Measurements from ENCODE around the gene CARNS1. TPM values are rescaled to one million over a fixed set of nuclear protein-coding genes. Genes with fewer than 3 reads are reported as not detected.

The CARNS1 gene
- total RNA-seq, 2 experiments from 2014 or later, result 9.9 to 10.0 TPM

DNA sequence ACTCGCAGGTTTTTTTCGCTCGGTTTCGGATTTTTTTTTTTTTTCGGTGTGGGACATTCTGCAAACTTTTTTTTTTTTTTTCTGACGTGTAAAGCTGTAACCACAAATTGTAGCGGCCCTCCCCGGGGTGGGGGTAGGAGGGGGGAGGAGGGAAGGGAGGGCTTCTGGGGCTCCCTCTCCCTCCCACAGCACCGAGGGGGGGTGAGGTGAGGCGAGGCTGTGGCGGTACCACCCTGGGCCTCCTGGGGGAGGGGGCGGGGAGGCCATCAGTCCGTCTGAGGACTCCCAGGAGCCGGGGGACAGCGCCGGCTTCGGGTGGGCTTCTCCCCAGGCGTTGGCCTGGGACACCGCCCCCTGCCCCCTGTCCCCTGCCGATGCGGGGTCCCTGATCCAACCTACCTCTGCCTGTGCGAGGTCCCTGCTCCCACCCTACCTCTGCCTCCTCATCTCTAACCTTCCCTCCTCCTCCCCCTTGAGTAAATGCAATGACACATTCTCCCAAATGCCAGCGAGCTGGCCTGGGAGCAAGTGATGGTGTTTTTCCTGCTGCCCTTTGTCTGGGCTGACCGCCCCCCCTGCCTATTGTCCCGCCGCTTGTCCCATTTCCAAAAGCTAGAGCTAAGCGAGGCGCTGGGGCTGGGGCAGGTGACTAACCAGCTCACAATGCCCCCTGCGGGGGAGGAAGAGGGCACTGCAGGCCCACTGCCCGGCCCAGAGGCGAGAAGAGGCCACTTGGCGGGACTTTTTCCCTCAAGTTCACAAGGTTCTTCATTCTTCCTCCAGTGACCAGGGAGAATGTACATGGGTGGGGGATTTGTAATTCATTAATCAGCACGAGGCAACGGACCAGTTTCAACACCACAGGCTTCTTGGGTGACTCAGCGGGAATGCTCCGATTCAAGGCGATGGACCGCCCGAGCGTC, 41.6 kb upstream of the CARNS1 start:
- peak; percentile 70 to 93 (median 76) for DNase-seq

GRCh38 chr11:67374571-67375281, 40.8 kb upstream of the CARNS1 start:
- Mint-ChIP-seq H3K27ac (peak overlapping the region; percentile 91), H3K4me1 (ENCODE audit: low read depth) (peaks cover 45% of the 10 kb centered on the region), H3K9me3 (no peaks in the 10 kb centered on the region), H3K4me3 (peak overlapping the region; percentile 91), H3K27me3 (peaks cover 42% of the 10 kb centered on the region), H3K36me3 (ENCODE audit: low read depth) (peaks cover 5% of the 10 kb centered on the region)
- Histone ChIP-seq H3K9me3 (ENCODE audit: control insufficient read depth in 1 of 2, insufficient read depth in 1 of 2, low read length in 2 of 2) (no peaks in the 10 kb centered on the region), H3K27me3 (ENCODE audit: control insufficient read depth in 1 of 2, insufficient read depth in 2 of 2, low read length in 2 of 2) (peaks cover 6 to 16% of the 10 kb centered on the region in 2 experiments), H3K4me3 (ENCODE audit: low read length) (no peak overlapping the region), H3K27ac (ENCODE audit: low read depth in 1 of 2, low read length in 2 of 2) (no peak overlapping the region), H3K4me1 (ENCODE audit: insufficient read depth, low read length) (peaks cover 54% of the 10 kb centered on the region), H3K36me3 (ENCODE audit: insufficient read depth, low read length) (no peaks in the 10 kb centered on the region)
- TF ChIP-seq, protein P1, sequence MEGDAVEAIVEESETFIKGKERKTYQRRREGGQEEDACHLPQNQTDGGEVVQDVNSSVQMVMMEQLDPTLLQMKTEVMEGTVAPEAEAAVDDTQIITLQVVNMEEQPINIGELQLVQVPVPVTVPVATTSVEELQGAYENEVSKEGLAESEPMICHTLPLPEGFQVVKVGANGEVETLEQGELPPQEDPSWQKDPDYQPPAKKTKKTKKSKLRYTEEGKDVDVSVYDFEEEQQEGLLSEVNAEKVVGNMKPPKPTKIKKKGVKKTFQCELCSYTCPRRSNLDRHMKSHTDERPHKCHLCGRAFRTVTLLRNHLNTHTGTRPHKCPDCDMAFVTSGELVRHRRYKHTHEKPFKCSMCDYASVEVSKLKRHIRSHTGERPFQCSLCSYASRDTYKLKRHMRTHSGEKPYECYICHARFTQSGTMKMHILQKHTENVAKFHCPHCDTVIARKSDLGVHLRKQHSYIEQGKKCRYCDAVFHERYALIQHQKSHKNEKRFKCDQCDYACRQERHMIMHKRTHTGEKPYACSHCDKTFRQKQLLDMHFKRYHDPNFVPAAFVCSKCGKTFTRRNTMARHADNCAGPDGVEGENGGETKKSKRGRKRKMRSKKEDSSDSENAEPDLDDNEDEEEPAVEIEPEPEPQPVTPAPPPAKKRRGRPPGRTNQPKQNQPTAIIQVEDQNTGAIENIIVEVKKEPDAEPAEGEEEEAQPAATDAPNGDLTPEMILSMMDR (IDR thresholded peaks at IDR 0.05), result no peak
- CTCF ChIA-PET, result interaction anchor here (1.1 to 5.6 kb wide), 8 partner anchors 8 to 83 kb away, joined by 3 to 24 read pairs (median 10); partner anchors contain the start of gene PPP1CA
- POLR2A ChIA-PET, result interaction anchor here (0.6 to 8.2 kb wide), 6 partner anchors 11 to 97 kb away, joined by 3 to 81 read pairs (median 7); partner anchors contain the start of genes POLD4 and PTPRCAP
- no peak for ATAC-seq (ENCODE audit: poor library complexity)
- no peak for DNase-seq
- intact Hi-C loops (cut with DNase I, micrococcal nuclease), result no loop called here

More for the DNA sequence above, 41.6 kb upstream of the CARNS1 start:
- H3K36me3 ChIP-seq (ENCODE audit: insufficient read depth, low read length), result no peaks in the 10 kb centered on the region
- no peaks in the 10 kb centered on the region for H3K9me3 ChIP-seq (ENCODE audit: control insufficient read depth in 1 of 2, insufficient read depth in 1 of 2, low read length in 2 of 2)
- TF ChIP-seq, protein P1 (IDR thresholded peaks at IDR 0.05), result peak; percentile 40
- POLR2A ChIA-PET, result interaction anchor here (0.6 to 8.2 kb wide), 15 partner anchors 7 to 240 kb away, joined by 3 to 81 read pairs (median 4); partner anchors contain the start of genes AIP, POLD4, PPP1CA and PTPRCAP
- peak overlapping the region; percentile 91 for H3K27ac Mint-ChIP-seq
- peaks cover 63% of the 10 kb centered on the region for H3K4me1 ChIP-seq (ENCODE audit: insufficient read depth, low read length)
- no peak overlapping the region for H3K27ac ChIP-seq (ENCODE audit: low read depth in 1 of 2, low read length in 2 of 2)
- H3K9me3 Mint-ChIP-seq, result no peaks in the 10 kb centered on the region
- peaks cover 53% of the 10 kb centered on the region for H3K4me1 Mint-ChIP-seq (ENCODE audit: low read depth)
- intact Hi-C loops (cut with DNase I, micrococcal nuclease), result loop anchor here in 1 of 2 experiments (1.0 kb wide), 1 partner anchor 21 kb away; the partner anchor contains the start of gene POLD4
- H3K27me3 ChIP-seq (ENCODE audit: control insufficient read depth in 1 of 2, insufficient read depth in 2 of 2, low read length in 2 of 2), result peaks cover 6 to 16% of the 10 kb centered on the region in 2 experiments
- H3K4me3 Mint-ChIP-seq, result peak overlapping the region; percentile 94
- H3K27me3 Mint-ChIP-seq, result peaks cover 42% of the 10 kb centered on the region
- CTCF ChIA-PET, result interaction anchor here (0.8 to 5.6 kb wide), 7 partner anchors 8 to 82 kb away, joined by 3 to 24 read pairs (median 11); partner anchors contain the start of gene PPP1CA
- peak overlapping the region; percentile 48 for H3K4me3 ChIP-seq (ENCODE audit: low read length)
- H3K36me3 Mint-ChIP-seq (ENCODE audit: low read depth), result peaks cover 5% of the 10 kb centered on the region
- ATAC-seq (ENCODE audit: poor library complexity), result peak; percentile 84
